GM15510 (cell line): ENCODE results near the gene DDX39B.

Source experiments
- POLR2A ChIP-seq: IDR thresholded peaks from 3 replicates; pipeline ENCODE4 v1.6.1; 2011; ENCODE audit warnings: borderline replicate concordance; ENCODE audit not compliant: insufficient read length; ENCODE audit errors: extremely low read depth

Gene DDX39B

GRCh38 chr6:31528307-31528777 lies 13.5 kb downstream of the DDX39B start:
- no peak for TF ChIP-seq POLR2A

GRCh38 chr6:31525932-31526591 lies 15.7 kb downstream of the DDX39B start:
- TF ChIP-seq POLR2A, result no peak

- TF ChIP-seq POLR2A, result no peak
Observed at GRCh38 chr6:31525553-31525931, 16.3 kb downstream of the DDX39B start.

- no peak for TF ChIP-seq POLR2A
Observed at GRCh38 chr6:31521835-31522234, 20.0 kb downstream of the DDX39B start.

GRCh38 chr6:31513456-31514165 lies 28.2 kb downstream of the DDX39B start:
- TF ChIP-seq POLR2A, result no peak

GRCh38 chr6:31510007-31510406 lies 31.8 kb downstream of the DDX39B start:
- no peak for TF ChIP-seq POLR2A

- no peak for TF ChIP-seq POLR2A
Observed at GRCh38 chr6:31502586-31502985, 39.2 kb downstream of the DDX39B start.

- no peak for TF ChIP-seq POLR2A
Observed at GRCh38 chr6:31498748-31499147, 43.1 kb downstream of the DDX39B start.

GRCh38 chr6:31497531-31498476 lies 44.0 kb downstream of the DDX39B start, which contains the start of gene MICB:
Gene MICB (plus strand): TSS chr6:31498145. CDS start chr6:31498194, 49 bp downstream.
- peak; percentile 67 for TF ChIP-seq POLR2A

- no peak for TF ChIP-seq POLR2A
Observed at GRCh38 chr6:31495580-31495979, 46.2 kb downstream of the DDX39B start.

GRCh38 chr6:31493875-31494694 lies 47.7 kb downstream of the DDX39B start:
- TF ChIP-seq POLR2A, result peak; percentile 33

GRCh38 chr6:31490115-31490873 lies 51.5 kb downstream of the DDX39B start:
- TF ChIP-seq POLR2A, result no peak

- TF ChIP-seq POLR2A, result no peak
Observed at GRCh38 chr6:31489086-31489485, 52.7 kb downstream of the DDX39B start.
